ENCODE measurements around the gene PRKCE.

PRKCE gene

DNA sequence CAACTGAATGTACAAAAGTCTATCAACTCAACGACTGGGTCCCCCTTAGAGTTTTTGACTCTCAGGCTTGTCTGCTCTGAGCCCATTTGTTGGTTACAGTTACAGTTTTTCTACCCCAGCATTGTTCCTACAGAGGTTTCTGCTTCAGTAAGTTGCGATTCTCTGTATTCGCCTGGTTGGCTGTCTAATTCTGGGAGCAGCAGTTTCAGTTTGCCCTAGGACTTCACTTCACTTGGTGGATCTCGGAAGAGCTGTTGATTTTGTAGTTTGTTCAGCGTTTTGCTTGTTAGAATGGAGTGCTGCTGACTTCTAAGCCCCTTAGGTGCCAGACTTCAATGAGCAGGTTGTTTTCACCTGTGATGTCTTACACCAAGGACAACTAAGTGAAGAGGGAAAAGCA lies 349.2 kb downstream of the PRKCE start:
- no peak overlapping the region for H3K27ac ChIP-seq (ENCODE audit: low read depth, low read length)
- no peaks in the 10 kb centered on the region for H3K9me3 ChIP-seq (ENCODE audit: insufficient read depth, low read depth, low read length)
- H3K36me3 ChIP-seq (ENCODE audit: insufficient read depth, low read length): no peaks in the 10 kb centered on the region
- H3K9ac ChIP-seq (ENCODE audit: low read depth, low read length): no peak overlapping the region
- H3K4me3 ChIP-seq (ENCODE audit: low read length): no peak overlapping the region
- 89% methylated on average over 5 of the region's 5 CpGs for WGBS
- H3K27me3 ChIP-seq (ENCODE audit: insufficient read depth, low read length): no peaks in the 10 kb centered on the region
- H3K4me1 ChIP-seq (ENCODE audit: insufficient read depth, low read length): no peaks in the 10 kb centered on the region; the same call in 1 of the 2 replicates

DNA sequence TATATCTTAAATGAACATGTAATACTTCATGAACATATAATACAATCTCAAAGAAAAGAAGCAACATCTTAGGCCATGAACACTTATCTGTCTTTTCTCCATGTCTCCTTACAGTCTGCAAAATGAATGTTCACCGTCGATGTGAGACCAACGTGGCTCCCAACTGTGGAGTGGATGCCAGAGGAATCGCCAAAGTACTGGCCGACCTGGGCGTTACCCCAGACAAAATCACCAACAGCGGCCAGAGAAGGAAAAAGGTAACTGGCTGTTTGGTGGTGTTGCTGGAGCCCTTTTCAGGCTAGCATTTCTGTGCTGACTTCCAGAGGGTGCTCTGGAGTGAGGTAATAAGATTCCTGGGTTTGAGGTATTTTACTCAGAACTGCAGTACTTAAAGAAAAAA lies 349.8 kb downstream of the PRKCE start:
- H3K9me3 ChIP-seq (ENCODE audit: insufficient read depth, low read depth, low read length): no peaks in the 10 kb centered on the region
- H3K27me3 ChIP-seq (ENCODE audit: insufficient read depth, low read length): no peaks in the 10 kb centered on the region
- H3K36me3 ChIP-seq (ENCODE audit: insufficient read depth, low read length): no peaks in the 10 kb centered on the region
- no peaks in the 10 kb centered on the region; the same call in 1 of the 2 replicates for H3K4me1 ChIP-seq (ENCODE audit: insufficient read depth, low read length)
- 95% methylated on average over 7 of the region's 7 CpGs for WGBS
- H3K4me3 ChIP-seq (ENCODE audit: low read length): no peak overlapping the region
- H3K27ac ChIP-seq (ENCODE audit: low read depth, low read length): no peak overlapping the region
- no peak overlapping the region for H3K9ac ChIP-seq (ENCODE audit: low read depth, low read length)

DNA sequence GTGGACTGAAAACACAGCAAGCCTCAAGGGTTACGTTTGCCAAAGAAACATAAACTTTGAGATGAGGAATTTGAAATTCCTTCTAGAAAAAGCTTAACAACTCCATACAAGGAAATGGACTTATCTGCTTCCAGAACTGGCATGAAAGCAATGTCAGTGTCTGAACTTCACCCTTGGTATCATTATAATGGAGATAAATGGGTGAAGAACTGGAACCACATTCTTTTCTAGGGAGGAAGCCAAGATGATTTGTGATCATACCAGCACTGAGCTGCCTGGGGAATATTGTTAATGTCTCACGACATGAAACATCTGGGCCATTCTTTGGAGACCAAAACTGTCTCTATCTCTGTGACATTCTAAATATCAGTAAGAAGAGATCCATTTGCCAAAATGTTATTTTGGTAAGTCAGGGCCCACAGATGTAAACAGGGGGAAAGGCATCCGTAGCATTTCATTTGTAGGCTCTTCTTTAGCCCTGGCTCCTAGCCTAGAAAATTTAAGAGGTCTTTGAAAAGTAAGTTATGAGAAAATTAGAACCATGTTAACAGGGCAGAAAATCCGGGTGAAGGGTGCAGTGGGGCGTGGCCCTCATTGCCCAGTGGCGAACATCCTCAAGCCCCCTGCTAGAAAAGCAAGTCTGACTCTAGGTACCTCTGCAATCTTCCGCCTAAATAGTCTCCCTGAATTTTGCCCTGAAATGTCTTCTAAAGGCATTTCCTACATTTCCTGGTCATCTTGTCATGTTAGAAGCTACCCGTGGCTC lies 350.4 kb downstream of the PRKCE start:
- WGBS: 97% methylated on average over 7 of the region's 8 CpGs
- no peaks in the 10 kb centered on the region for H3K27me3 ChIP-seq (ENCODE audit: insufficient read depth, low read length)
- H3K9ac ChIP-seq (ENCODE audit: low read depth, low read length): no peak overlapping the region
- no peak overlapping the region for H3K4me3 ChIP-seq (ENCODE audit: low read length)
- no peak overlapping the region for H3K27ac ChIP-seq (ENCODE audit: low read depth, low read length)
- no peaks in the 10 kb centered on the region; the same call in 1 of the 2 replicates for H3K4me1 ChIP-seq (ENCODE audit: insufficient read depth, low read length)
- H3K36me3 ChIP-seq (ENCODE audit: insufficient read depth, low read length): no peaks in the 10 kb centered on the region
- H3K9me3 ChIP-seq (ENCODE audit: insufficient read depth, low read depth, low read length): no peaks in the 10 kb centered on the region

DNA sequence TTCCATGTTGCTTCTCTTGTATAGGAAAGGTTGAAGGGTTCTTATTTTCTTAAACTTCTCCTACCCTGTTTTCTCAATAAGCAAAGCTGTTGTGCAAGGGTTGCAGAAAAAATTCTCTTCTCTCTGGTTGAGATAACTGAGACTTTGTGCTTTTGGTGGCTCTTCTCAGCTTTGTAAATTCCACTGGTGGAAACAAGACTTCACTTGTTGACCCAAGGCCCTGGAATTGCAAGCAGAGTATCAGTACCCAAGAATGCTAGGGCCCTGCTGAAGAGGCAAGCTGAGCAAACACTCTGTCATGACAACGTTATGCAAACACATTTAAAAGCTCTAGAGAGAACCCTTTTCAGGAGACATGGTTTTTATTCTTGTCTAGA lies 351.0 kb downstream of the PRKCE start:
- H3K9me3 ChIP-seq (ENCODE audit: insufficient read depth, low read depth, low read length): no peaks in the 10 kb centered on the region
- no peaks in the 10 kb centered on the region for H3K36me3 ChIP-seq (ENCODE audit: insufficient read depth, low read length)
- no peak overlapping the region for H3K27ac ChIP-seq (ENCODE audit: low read depth, low read length)
- no peaks in the 10 kb centered on the region; the same call in 1 of the 2 replicates for H3K4me1 ChIP-seq (ENCODE audit: insufficient read depth, low read length)
- H3K9ac ChIP-seq (ENCODE audit: low read depth, low read length): no peak overlapping the region
- 92% methylated on average over 1 of the region's 1 CpG for WGBS
- H3K4me3 ChIP-seq (ENCODE audit: low read length): no peak overlapping the region
- H3K27me3 ChIP-seq (ENCODE audit: insufficient read depth, low read length): no peaks in the 10 kb centered on the region

DNA sequence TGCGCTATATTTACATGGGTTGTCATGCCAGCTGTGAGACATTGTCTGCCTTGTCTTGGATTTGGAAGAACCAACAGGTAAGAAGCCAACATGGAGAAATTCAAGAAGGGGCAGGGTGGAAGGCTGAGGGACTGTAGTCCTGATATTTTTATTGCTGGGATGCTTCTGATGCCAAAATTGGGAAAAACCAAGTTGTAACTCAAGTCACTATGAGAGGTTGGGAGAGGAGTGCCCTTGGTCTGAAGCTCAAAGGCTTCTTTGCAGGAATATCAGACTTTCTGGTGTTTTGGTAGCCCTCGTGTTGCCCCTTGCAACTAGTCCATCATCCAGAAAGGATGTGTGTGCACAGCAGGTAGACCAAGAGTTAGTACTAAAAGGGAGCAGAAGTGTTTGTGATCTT lies 351.5 kb downstream of the PRKCE start:
- 94% methylated on average over 2 of the region's 2 CpGs for WGBS
- no peak overlapping the region for H3K4me3 ChIP-seq (ENCODE audit: low read length)
- H3K27ac ChIP-seq (ENCODE audit: low read depth, low read length): no peak overlapping the region
- no peaks in the 10 kb centered on the region for H3K27me3 ChIP-seq (ENCODE audit: insufficient read depth, low read length)
- no peaks in the 10 kb centered on the region for H3K36me3 ChIP-seq (ENCODE audit: insufficient read depth, low read length)
- H3K9ac ChIP-seq (ENCODE audit: low read depth, low read length): no peak overlapping the region
- H3K9me3 ChIP-seq (ENCODE audit: insufficient read depth, low read depth, low read length): no peaks in the 10 kb centered on the region
- no peaks in the 10 kb centered on the region; the same call in 1 of the 2 replicates for H3K4me1 ChIP-seq (ENCODE audit: insufficient read depth, low read length)

DNA sequence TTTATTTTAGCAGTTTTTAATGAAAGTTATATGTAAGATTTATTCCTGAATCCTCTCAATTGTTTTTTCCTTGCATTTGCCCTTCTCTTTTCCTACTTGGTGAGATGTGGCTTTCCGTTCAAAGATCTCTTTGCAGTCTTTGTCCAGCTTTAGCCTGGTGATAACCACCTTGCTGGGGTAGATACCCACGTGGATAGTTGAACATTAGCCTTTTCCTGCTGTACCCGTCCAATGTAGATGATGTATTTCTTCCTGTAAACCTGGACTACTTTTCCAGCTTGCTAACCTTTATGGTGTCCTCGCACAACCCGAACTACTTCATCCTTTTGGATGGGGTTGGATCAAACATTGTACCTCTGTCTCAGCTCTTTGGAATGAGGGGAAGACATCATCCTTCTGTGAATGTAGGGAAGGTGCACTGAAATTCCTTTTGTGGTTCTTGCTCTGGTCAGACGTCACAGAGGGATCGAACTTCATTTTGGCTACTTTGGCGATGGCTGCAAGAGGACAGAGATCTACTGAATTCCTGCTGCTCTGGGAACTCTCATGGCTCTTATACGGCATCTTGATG lies 352.5 kb downstream of the PRKCE start:
- 97% methylated on average over 9 of the region's 9 CpGs for WGBS

DNA sequence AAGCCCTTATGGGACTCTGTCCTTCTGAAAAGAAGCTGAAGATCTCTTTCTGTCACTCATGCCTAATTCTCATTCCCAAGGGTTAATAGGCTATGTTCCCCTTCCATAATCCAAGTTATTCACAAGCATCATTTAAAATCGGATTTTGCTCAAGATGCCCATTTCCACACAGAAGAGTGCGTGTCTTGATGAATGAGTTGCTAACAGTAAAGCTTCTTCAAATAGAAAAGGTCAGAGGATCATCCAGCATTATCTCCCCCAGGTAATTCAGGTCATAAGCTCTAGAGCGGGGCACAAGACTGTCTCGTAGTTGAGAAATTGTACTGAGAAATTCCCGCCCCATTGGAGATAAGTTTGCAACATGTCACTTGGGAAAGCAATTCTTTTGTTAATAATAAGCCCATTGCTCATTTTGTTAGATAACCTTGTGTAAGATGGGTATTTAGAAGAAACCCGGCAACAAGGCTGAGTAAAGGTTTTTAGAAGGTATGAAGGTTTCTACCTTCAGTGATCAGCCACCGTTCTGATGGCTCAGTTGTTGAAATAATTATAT lies 355.1 kb downstream of the PRKCE start:
- Histone ChIP-seq H3K4me1 (ENCODE audit: insufficient read depth, low read length) (no peaks in the 10 kb centered on the region), H3K36me3 (ENCODE audit: insufficient read depth, low read length) (no peaks in the 10 kb centered on the region), H3K27ac (ENCODE audit: low read depth, low read length) (no peak overlapping the region), H3K4me3 (ENCODE audit: low read length) (no peak overlapping the region), H3K27me3 (ENCODE audit: insufficient read depth, low read length) (no peaks in the 10 kb centered on the region), H3K9me3 (ENCODE audit: insufficient read depth, low read depth, low read length) (no peaks in the 10 kb centered on the region), H3K9ac (ENCODE audit: low read depth, low read length) (no peak overlapping the region)
- WGBS: 96% methylated on average over 7 of the region's 7 CpGs

More for the DNA sequence above, 352.5 kb downstream of the PRKCE start:
- Histone ChIP-seq H3K36me3 (ENCODE audit: insufficient read depth, low read length) (no peaks in the 10 kb centered on the region), H3K9ac (ENCODE audit: low read depth, low read length) (no peak overlapping the region), H3K27ac (ENCODE audit: low read depth, low read length) (no peak overlapping the region), H3K4me3 (ENCODE audit: low read length) (no peak overlapping the region), H3K4me1 (ENCODE audit: insufficient read depth, low read length) (no peaks in the 10 kb centered on the region; the same call in 1 of the 2 replicates), H3K27me3 (ENCODE audit: insufficient read depth, low read length) (no peaks in the 10 kb centered on the region), H3K9me3 (ENCODE audit: insufficient read depth, low read depth, low read length) (no peaks in the 10 kb centered on the region)

DNA sequence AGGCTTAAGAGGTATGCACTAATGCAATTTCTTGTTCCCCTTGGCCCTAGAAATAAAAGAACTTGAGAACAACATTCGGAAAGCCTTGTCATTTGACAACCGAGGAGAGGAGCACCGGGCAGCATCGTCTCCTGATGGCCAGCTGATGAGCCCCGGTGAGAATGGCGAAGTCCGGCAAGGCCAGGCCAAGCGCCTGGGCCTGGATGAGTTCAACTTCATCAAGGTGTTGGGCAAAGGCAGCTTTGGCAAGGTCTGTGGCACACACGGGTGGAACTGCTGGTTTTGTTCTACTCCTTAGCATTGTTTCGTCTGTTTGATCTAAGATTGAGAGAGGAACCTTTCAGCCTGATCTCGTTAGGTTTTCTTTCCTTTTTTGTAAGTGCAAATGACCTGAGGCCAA lies 355.9 kb downstream of the PRKCE start:
- no peaks in the 10 kb centered on the region for H3K36me3 ChIP-seq (ENCODE audit: insufficient read depth, low read length)
- H3K9me3 ChIP-seq (ENCODE audit: insufficient read depth, low read depth, low read length): no peaks in the 10 kb centered on the region
- H3K4me3 ChIP-seq (ENCODE audit: low read length): no peak overlapping the region
- no peaks in the 10 kb centered on the region for H3K27me3 ChIP-seq (ENCODE audit: insufficient read depth, low read length)
- H3K4me1 ChIP-seq (ENCODE audit: insufficient read depth, low read length): no peaks in the 10 kb centered on the region
- H3K9ac ChIP-seq (ENCODE audit: low read depth, low read length): no peak overlapping the region
- 93% methylated on average over 11 of the region's 11 CpGs for WGBS
- H3K27ac ChIP-seq (ENCODE audit: low read depth, low read length): no peak overlapping the region

DNA sequence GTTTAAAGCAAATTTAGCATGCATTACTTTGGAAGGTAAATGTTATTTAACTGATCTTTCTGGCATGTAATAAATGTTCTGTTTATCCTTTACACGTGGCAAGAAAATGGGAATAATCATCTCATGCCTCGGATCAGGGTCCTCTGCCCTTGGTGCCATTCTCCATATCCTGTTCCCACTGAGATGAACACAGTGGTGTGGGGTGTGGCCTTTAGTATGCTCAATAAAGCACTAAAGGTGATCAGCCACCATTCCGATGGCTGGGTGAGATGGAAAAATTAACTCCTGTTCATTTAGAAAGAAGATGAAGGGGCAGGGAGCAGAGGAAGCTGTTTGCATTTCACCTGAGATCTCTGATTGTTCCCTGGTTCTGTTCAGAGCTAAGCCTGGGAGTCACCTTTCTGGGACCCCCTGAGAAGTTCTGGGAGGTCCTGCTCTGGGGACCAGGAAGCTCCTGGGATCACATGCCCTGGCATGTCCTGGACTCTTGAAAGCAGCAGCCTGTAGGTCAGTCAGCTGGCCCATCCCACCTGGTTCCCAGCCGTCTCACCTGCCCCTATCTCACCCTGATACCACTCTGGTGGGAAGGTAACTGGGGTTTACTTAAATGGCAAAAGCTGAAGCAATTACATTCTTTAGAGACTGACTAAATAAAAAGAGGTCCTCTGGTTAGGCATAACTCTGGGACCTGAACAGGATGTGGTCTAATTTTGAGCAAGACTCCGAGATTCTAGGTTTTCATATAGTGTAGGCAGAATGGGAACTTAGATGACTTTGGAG lies 356.8 kb downstream of the PRKCE start:
- 69% methylated on average over 5 of the region's 5 CpGs for WGBS
- no peak overlapping the region for H3K27ac ChIP-seq (ENCODE audit: low read depth, low read length)
- no peaks in the 10 kb centered on the region for H3K9me3 ChIP-seq (ENCODE audit: insufficient read depth, low read depth, low read length)
- H3K4me3 ChIP-seq (ENCODE audit: low read length): no peak overlapping the region
- no peaks in the 10 kb centered on the region for H3K36me3 ChIP-seq (ENCODE audit: insufficient read depth, low read length)
- no peak overlapping the region for H3K9ac ChIP-seq (ENCODE audit: low read depth, low read length)
- 0 out of 2 replicates have a peak, but pooled peaks cover 3% of the 10 kb centered on the region for H3K4me1 ChIP-seq (ENCODE audit: insufficient read depth, low read length)
- H3K27me3 ChIP-seq (ENCODE audit: insufficient read depth, low read length): no peaks in the 10 kb centered on the region

DNA sequence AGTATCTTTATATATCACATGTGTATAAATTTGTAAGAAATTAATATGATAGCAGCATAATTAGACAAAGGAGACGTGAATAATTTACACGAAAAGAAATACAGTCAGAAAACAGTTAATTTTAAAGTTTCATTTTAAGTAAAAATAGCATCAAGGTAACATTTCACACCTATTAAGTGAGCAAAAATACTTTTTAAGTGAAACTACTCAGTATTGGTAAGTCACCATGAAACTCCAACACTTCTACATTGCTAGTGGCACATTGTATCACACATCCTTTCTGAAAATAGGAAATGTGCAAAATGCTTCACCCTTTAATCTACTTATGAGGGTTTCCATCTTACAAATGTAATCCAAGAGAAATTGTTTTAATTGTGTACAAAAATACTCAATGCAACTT lies 357.8 kb downstream of the PRKCE start:
- Histone ChIP-seq H3K9ac (ENCODE audit: low read depth, low read length) (no peak overlapping the region), H3K27ac (ENCODE audit: low read depth, low read length) (no peak overlapping the region), H3K9me3 (ENCODE audit: insufficient read depth, low read depth, low read length) (no peaks in the 10 kb centered on the region), H3K36me3 (ENCODE audit: insufficient read depth, low read length) (no peaks in the 10 kb centered on the region), H3K4me1 (ENCODE audit: insufficient read depth, low read length) (peaks cover 5% of the 10 kb centered on the region; the same call in 1 of the 2 replicates), H3K27me3 (ENCODE audit: insufficient read depth, low read length) (no peaks in the 10 kb centered on the region), H3K4me3 (ENCODE audit: low read length) (no peak overlapping the region)
- WGBS: 100% methylated on average over 1 of the region's 2 CpGs

DNA sequence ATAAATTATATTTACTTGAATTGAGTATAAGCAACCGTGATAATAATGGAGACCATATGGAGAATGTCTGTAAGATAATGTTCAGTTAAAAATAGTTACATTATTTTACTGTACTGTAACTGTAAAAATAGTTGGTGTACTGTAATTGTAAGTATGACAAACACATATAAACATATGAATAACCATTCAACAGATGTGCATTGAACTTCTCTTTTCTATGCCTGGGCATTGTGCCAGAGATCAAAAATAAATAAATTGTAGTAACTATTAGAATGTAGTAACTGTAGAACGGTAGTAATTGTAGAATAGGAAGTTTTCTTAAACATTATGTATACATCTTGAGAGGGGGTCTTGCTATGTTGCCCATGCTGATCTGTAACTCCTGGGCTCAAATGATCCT lies 358.3 kb downstream of the PRKCE start:
- no peaks in the 10 kb centered on the region for H3K36me3 ChIP-seq (ENCODE audit: insufficient read depth, low read length)
- no peaks in the 10 kb centered on the region for H3K27me3 ChIP-seq (ENCODE audit: insufficient read depth, low read length)
- 100% methylated on average over 1 of the region's 2 CpGs for WGBS
- no peak overlapping the region for H3K4me3 ChIP-seq (ENCODE audit: low read length)
- H3K4me1 ChIP-seq (ENCODE audit: insufficient read depth, low read length): peaks cover 10% of the 10 kb centered on the region
- no peak overlapping the region for H3K27ac ChIP-seq (ENCODE audit: low read depth, low read length)
- H3K9me3 ChIP-seq (ENCODE audit: insufficient read depth, low read depth, low read length): no peaks in the 10 kb centered on the region
- no peak overlapping the region for H3K9ac ChIP-seq (ENCODE audit: low read depth, low read length)

Measured in HUES64 (cell line).